ENCODE measurements around the gene NOSIP. TPM values are rescaled to one million over a fixed set of nuclear protein-coding genes. Genes with fewer than 3 reads are reported as not detected.

NOSIP gene
- total RNA-seq, 1 experiment from 2014 or later, result 66.1 TPM

DNA sequence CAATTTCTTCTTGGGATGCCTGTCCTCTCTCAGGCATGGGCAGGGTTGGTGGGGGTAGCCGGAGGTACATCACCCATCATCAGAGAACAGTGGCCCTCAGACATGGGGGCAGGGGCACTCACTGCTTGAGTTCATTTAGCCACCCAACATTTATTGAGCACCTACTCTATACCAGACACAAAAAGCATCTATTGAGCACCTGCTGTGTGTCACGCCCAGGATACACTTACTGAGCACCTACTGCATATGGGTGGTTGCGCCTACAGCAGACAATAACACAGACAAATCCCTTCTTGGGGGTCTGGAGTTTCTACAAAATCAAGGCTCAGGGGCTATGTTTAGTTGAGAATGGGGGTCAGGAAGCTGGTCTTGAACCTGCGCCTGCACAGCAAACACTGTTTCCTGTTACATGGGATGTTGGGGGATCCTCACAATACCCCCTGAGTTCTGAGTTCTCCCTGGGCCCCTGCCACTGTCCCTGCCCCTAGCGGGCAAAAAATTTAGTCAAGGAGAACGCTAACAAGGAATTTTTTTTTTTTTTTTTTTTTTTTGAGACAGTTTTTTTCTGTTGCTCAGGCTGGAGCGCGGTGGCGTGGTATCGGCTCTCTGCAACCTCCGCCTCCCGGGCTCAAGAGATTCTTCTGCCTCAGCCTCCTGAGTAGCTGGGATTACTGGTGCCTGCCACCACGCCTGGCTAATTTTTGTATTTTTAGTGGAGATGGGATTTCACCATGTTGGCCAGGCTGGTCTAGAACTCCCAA, 41.0 kb downstream of the NOSIP start:
- CTCF ChIA-PET, result no interaction called here
- in situ Hi-C loops (cut with HindIII; ENCODE audit: low pct_unique_long_range_greater_than_20kb, low sequenced_read_pairs), result no loop called here

DNA sequence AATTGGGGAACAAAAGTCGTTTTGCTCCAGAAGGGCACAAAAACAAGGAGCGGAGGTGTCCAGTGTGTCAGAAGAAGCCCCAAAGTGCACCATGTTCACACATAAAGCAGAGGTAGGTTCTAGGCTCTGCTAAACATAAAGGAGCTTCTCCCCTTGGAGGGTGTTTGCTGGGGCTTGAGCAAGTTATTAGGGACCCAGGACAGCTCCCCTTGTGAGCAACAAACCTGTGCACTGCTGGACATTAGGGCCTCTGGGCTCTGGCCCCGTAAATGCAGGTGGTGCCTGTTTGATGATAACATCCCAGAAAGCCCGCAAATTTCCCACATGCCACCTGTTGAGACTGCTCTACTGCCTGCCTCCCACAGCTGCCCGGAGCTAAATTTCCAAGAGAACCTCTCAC, 41.7 kb downstream of the NOSIP start:
- ChIA-PET CTCF (no interaction called here), POLR2A (no interaction called here)
- H3K4me3 ChIP-seq (ENCODE audit: low read depth in 2 of 2, low read length in 2 of 2), result no peak overlapping the region
- in situ Hi-C loops (cut with HindIII; ENCODE audit: low pct_unique_long_range_greater_than_20kb, low sequenced_read_pairs), result no loop called here
- ATAC-seq (no peak), DNase-seq (ENCODE audit: low read depth, low spot score) (no peak)
- H3K4me1 ChIP-seq (ENCODE audit: control insufficient read depth, insufficient read depth, low read length), result no peaks in the 10 kb centered on the region
- H3K9me3 ChIP-seq (ENCODE audit: control insufficient read depth, insufficient read depth, low read depth, low read length), result no peaks in the 10 kb centered on the region
- H3K27ac ChIP-seq (ENCODE audit: low read length), result no peak overlapping the region
- intact Hi-C loops (cut with micrococcal nuclease; ENCODE audit: unreplicated experiment), result no loop called here
- TF ChIP-seq SIN3A (IDR thresholded peaks at IDR 0.05; ENCODE audit: borderline replicate concordance, insufficient read depth, low read depth, low read length), result no peak
- no peak for TF ChIP-seq TCF7L2 (IDR thresholded peaks at IDR 0.05; ENCODE audit: low read depth, low read length)
- TF ChIP-seq, protein P1, sequence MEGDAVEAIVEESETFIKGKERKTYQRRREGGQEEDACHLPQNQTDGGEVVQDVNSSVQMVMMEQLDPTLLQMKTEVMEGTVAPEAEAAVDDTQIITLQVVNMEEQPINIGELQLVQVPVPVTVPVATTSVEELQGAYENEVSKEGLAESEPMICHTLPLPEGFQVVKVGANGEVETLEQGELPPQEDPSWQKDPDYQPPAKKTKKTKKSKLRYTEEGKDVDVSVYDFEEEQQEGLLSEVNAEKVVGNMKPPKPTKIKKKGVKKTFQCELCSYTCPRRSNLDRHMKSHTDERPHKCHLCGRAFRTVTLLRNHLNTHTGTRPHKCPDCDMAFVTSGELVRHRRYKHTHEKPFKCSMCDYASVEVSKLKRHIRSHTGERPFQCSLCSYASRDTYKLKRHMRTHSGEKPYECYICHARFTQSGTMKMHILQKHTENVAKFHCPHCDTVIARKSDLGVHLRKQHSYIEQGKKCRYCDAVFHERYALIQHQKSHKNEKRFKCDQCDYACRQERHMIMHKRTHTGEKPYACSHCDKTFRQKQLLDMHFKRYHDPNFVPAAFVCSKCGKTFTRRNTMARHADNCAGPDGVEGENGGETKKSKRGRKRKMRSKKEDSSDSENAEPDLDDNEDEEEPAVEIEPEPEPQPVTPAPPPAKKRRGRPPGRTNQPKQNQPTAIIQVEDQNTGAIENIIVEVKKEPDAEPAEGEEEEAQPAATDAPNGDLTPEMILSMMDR (IDR thresholded peaks at IDR 0.05), result no peak
- TF ChIP-seq POLR2AphosphoS5 (IDR thresholded peaks at IDR 0.05; ENCODE audit: low read depth, low read length), result no peak
- TF ChIP-seq, protein P2, sequence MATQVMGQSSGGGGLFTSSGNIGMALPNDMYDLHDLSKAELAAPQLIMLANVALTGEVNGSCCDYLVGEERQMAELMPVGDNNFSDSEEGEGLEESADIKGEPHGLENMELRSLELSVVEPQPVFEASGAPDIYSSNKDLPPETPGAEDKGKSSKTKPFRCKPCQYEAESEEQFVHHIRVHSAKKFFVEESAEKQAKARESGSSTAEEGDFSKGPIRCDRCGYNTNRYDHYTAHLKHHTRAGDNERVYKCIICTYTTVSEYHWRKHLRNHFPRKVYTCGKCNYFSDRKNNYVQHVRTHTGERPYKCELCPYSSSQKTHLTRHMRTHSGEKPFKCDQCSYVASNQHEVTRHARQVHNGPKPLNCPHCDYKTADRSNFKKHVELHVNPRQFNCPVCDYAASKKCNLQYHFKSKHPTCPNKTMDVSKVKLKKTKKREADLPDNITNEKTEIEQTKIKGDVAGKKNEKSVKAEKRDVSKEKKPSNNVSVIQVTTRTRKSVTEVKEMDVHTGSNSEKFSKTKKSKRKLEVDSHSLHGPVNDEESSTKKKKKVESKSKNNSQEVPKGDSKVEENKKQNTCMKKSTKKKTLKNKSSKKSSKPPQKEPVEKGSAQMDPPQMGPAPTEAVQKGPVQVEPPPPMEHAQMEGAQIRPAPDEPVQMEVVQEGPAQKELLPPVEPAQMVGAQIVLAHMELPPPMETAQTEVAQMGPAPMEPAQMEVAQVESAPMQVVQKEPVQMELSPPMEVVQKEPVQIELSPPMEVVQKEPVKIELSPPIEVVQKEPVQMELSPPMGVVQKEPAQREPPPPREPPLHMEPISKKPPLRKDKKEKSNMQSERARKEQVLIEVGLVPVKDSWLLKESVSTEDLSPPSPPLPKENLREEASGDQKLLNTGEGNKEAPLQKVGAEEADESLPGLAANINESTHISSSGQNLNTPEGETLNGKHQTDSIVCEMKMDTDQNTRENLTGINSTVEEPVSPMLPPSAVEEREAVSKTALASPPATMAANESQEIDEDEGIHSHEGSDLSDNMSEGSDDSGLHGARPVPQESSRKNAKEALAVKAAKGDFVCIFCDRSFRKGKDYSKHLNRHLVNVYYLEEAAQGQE (IDR thresholded peaks at IDR 0.05; ENCODE audit: insufficient read depth in 1 of 2, low read depth in 2 of 2, low read length in 1 of 2), result no peak
- H3K36me3 ChIP-seq (ENCODE audit: control insufficient read depth, insufficient read depth, low read length), result no peaks in the 10 kb centered on the region
- no TSS peak for BruUV-seq (replicated peaks)
- H3K27me3 ChIP-seq (ENCODE audit: control insufficient read depth, insufficient read depth, low read length), result no peaks in the 10 kb centered on the region

More for the DNA sequence above, 41.0 kb downstream of the NOSIP start:
- no peak for DNase-seq (ENCODE audit: low read depth, low spot score)
- Histone ChIP-seq H3K4me1 (ENCODE audit: control insufficient read depth, insufficient read depth, low read length) (no peaks in the 10 kb centered on the region), H3K36me3 (ENCODE audit: control insufficient read depth, insufficient read depth, low read length) (no peaks in the 10 kb centered on the region), H3K27me3 (ENCODE audit: control insufficient read depth, insufficient read depth, low read length) (no peaks in the 10 kb centered on the region), H3K9me3 (ENCODE audit: control insufficient read depth, insufficient read depth, low read depth, low read length) (no peaks in the 10 kb centered on the region), H3K27ac (ENCODE audit: low read length) (no peak overlapping the region), H3K4me3 (ENCODE audit: low read depth in 2 of 2, low read length in 2 of 2) (no peak overlapping the region)
- TF ChIP-seq SIN3A (IDR thresholded peaks at IDR 0.05; ENCODE audit: borderline replicate concordance, insufficient read depth, low read depth, low read length), result no peak
- TF ChIP-seq TCF7L2 (IDR thresholded peaks at IDR 0.05; ENCODE audit: low read depth, low read length), result no peak
- no peak for TF ChIP-seq POLR2AphosphoS5 (IDR thresholded peaks at IDR 0.05; ENCODE audit: low read depth, low read length)
- TF ChIP-seq, protein P2 (IDR thresholded peaks at IDR 0.05; ENCODE audit: insufficient read depth in 1 of 2, low read depth in 2 of 2, low read length in 1 of 2), result no peak
- TF ChIP-seq, protein P1 (IDR thresholded peaks at IDR 0.05), result no peak
- intact Hi-C loops (cut with micrococcal nuclease; ENCODE audit: unreplicated experiment), result no loop called here
- POLR2A ChIA-PET, result no interaction called here
- no TSS peak for BruUV-seq (replicated peaks)
- no peak for ATAC-seq
